Central memory CD8-positive, alpha-beta T cell (primary cell): ENCODE results near the gene PTPN13.

Experiments used
- ATAC-seq: fragments of 150-1000 bp; cut with Tn5 transposase; replicated peaks from 2 replicates; pipeline ENCODE4 v1.10.0; 2022; ENCODE audit warnings: mild to moderate bottlenecking, moderate FRiP score, moderate number of reproducible peaks; ENCODE audit not compliant: poor library complexity, severe bottlenecking; ENCODE audit errors: extremely low read depth
- DNase-seq, 2 donors: peaks; one replicate each; pipeline ENCODE4 v3.0.0; 2021; ENCODE audit warnings: low spot score in 2 of 2
- H3K27ac Mint-ChIP-seq: one replicate; pipeline ENCODE4 v1.8.0; 2022; ENCODE audit warnings: low read depth, mild to moderate bottlenecking, moderate library complexity, mixed read lengths
- H3K27me3 Mint-ChIP-seq: one replicate; pipeline ENCODE4 v1.8.0; 2022; ENCODE audit warnings: mixed read lengths
- H3K36me3 Mint-ChIP-seq: one replicate; pipeline ENCODE4 v1.8.0; 2022; ENCODE audit warnings: mild to moderate bottlenecking, moderate library complexity, mixed read lengths; ENCODE audit not compliant: insufficient read depth
- H3K4me1 Mint-ChIP-seq: one replicate; pipeline ENCODE4 v1.8.0; 2022; ENCODE audit warnings: mixed read lengths
- H3K4me3 Mint-ChIP-seq: one replicate; pipeline ENCODE4 v1.8.0; 2022; ENCODE audit warnings: mild to moderate bottlenecking, moderate library complexity, mixed read lengths
- H3K9me3 Mint-ChIP-seq: one replicate; pipeline ENCODE4 v1.8.0; 2022; ENCODE audit warnings: mixed read lengths

Gene PTPN13

GRCh38 chr4:86822136-86822535 lies 228.0 kb downstream of the PTPN13 start:
- Mint-ChIP-seq H3K9me3 (no peaks in the 10 kb centered on the region), H3K27ac (no peak overlapping the region), H3K4me1 (no peaks in the 10 kb centered on the region), H3K36me3 (no peaks in the 10 kb centered on the region), H3K27me3 (no peaks in the 10 kb centered on the region), H3K4me3 (no peak overlapping the region)
- ATAC-seq (no peak), DNase-seq (no peak)

- peaks cover 1% of the 10 kb centered on the region for H3K36me3 Mint-ChIP-seq
- peaks cover 19% of the 10 kb centered on the region for H3K27me3 Mint-ChIP-seq
- no peak overlapping the region for H3K4me3 Mint-ChIP-seq
- H3K4me1 Mint-ChIP-seq: no peaks in the 10 kb centered on the region
- H3K27ac Mint-ChIP-seq: no peak overlapping the region
- no peaks in the 10 kb centered on the region for H3K9me3 Mint-ChIP-seq
- DNase-seq: no peak
- ATAC-seq: no peak
These were observed 231.4 kb downstream of the PTPN13 start for GRCh38 chr4:86825511-86825910.

- Mint-ChIP-seq H3K9me3 (no peaks in the 10 kb centered on the region), H3K27me3 (peaks cover 38% of the 10 kb centered on the region), H3K4me3 (no peak overlapping the region), H3K27ac (no peak overlapping the region), H3K36me3 (peaks cover 1% of the 10 kb centered on the region), H3K4me1 (no peaks in the 10 kb centered on the region)
- ATAC-seq (no peak), DNase-seq (no peak)
These were observed 237.4 kb downstream of the PTPN13 start for GRCh38 chr4:86831262-86832130.

DNA sequence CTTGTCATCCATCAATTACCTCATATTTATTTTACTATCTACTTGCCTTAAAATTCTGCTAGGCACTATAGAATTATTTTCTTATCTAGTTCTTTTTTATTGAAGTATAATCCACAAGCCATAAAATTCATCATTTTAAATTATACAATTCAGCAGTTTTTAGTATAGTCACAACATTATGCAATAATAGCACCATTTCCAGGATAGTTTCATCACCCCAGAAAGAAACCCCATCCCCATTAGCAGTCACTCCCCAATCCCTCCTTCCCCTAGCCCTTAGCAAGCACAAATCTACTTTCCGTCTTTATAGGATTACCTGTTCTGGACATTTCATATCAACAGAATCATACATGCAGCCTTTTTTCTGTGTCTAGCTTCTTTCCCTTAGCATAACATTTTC lies 239.5 kb downstream of the PTPN13 start:
- ATAC-seq: no peak
- Mint-ChIP-seq H3K4me1 (no peaks in the 10 kb centered on the region), H3K36me3 (no peaks in the 10 kb centered on the region), H3K4me3 (no peak overlapping the region), H3K9me3 (no peaks in the 10 kb centered on the region), H3K27me3 (peaks cover 31% of the 10 kb centered on the region), H3K27ac (no peak overlapping the region)
- DNase-seq: no peak

DNA sequence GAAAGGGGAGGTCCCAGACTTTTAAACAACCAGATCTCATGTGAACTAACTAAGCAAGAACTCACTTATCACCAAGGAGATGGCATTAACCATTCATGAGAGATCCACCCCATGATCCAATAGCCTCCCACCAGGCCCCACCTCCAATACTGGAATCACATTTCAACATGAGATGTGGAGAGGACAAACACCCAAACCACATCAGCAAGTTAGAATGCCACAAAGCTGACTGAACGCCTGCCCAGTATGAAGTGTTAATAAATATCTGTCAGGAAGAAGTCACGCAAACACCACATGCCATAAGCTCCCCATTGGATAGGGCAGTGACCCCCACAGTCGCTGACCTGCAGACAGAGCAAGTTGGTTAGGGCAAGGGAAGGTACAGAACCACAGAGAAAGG lies 240.8 kb downstream of the PTPN13 start:
- ATAC-seq (no peak), DNase-seq (no peak)
- Mint-ChIP-seq H3K27ac (no peak overlapping the region), H3K36me3 (no peaks in the 10 kb centered on the region), H3K27me3 (peaks cover 25% of the 10 kb centered on the region), H3K9me3 (no peaks in the 10 kb centered on the region), H3K4me3 (no peak overlapping the region), H3K4me1 (no peaks in the 10 kb centered on the region)

GRCh38 chr4:86835677-86836076 lies 241.6 kb downstream of the PTPN13 start:
- Mint-ChIP-seq H3K9me3 (no peaks in the 10 kb centered on the region), H3K27ac (no peak overlapping the region), H3K27me3 (peaks cover 25% of the 10 kb centered on the region), H3K36me3 (no peaks in the 10 kb centered on the region), H3K4me1 (no peaks in the 10 kb centered on the region), H3K4me3 (no peak overlapping the region)
- no peak for DNase-seq
- ATAC-seq: no peak

DNA sequence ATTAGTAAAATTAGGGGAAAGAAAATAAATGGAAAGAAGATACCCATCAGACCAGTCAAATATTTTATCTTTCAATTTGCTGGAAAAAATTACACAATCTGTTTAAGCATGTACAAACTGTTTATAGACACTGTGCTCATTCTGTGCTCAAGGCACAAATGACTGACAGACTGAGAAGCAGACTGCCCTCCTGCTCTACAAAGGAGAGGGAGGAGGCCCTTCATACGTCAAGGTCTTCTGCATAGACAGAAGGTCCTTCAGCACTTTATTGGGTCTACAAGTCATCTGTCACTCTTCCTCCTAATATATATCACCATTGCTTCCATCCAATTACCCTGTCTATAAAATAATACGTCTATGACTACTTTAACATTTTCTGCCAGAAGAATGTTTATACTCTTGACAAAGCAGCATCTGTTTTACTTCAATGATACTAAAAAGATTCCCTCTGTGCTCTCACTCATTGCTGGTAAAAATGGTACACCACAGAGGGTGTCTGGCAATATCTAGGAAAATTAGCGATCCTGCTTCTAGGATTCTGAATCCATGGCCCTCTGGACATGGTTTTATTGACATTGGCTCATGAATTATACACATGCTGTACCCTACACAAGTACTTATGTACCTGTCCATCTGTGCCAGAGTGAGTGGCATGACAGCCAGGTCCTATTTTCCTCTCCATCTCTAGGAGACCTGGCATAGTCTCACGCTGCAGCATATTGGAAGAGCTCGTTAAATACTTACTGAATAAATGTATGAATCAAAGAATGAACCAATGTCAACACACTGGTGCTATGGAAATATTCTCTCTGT lies 243.8 kb downstream of the PTPN13 start:
- Mint-ChIP-seq H3K27ac (no peak overlapping the region), H3K27me3 (peaks cover 25% of the 10 kb centered on the region), H3K4me1 (no peaks in the 10 kb centered on the region), H3K36me3 (no peaks in the 10 kb centered on the region), H3K9me3 (no peaks in the 10 kb centered on the region), H3K4me3 (no peak overlapping the region)
- ATAC-seq (no peak), DNase-seq (no peak)

- Mint-ChIP-seq H3K4me3 (no peak overlapping the region), H3K27ac (no peak overlapping the region), H3K9me3 (no peaks in the 10 kb centered on the region), H3K27me3 (peaks cover 6% of the 10 kb centered on the region), H3K36me3 (no peaks in the 10 kb centered on the region), H3K4me1 (no peaks in the 10 kb centered on the region)
- DNase-seq: no peak
- no peak for ATAC-seq
These were observed 246.7 kb downstream of the PTPN13 start for GRCh38 chr4:86840858-86841257.

GRCh38 chr4:86841309-86841708 lies 247.2 kb downstream of the PTPN13 start:
- Mint-ChIP-seq H3K27ac (no peak overlapping the region), H3K27me3 (peaks cover 6% of the 10 kb centered on the region), H3K9me3 (no peaks in the 10 kb centered on the region), H3K4me1 (no peaks in the 10 kb centered on the region), H3K4me3 (no peak overlapping the region), H3K36me3 (no peaks in the 10 kb centered on the region)
- no peak for ATAC-seq
- no peak for DNase-seq

GRCh38 chr4:86845593-86845992 lies 251.5 kb downstream of the PTPN13 start:
- Mint-ChIP-seq H3K36me3 (no peaks in the 10 kb centered on the region), H3K4me1 (no peaks in the 10 kb centered on the region), H3K4me3 (no peak overlapping the region), H3K9me3 (no peaks in the 10 kb centered on the region), H3K27me3 (peaks cover 22% of the 10 kb centered on the region), H3K27ac (no peak overlapping the region)
- DNase-seq: no peak
- no peak for ATAC-seq

GRCh38 chr4:86846921-86847320 lies 252.8 kb downstream of the PTPN13 start:
- no peak for DNase-seq
- no peak for ATAC-seq
- Mint-ChIP-seq H3K4me3 (no peak overlapping the region), H3K36me3 (no peaks in the 10 kb centered on the region), H3K9me3 (no peaks in the 10 kb centered on the region), H3K27ac (no peak overlapping the region), H3K4me1 (no peaks in the 10 kb centered on the region), H3K27me3 (peaks cover 27% of the 10 kb centered on the region)

DNA sequence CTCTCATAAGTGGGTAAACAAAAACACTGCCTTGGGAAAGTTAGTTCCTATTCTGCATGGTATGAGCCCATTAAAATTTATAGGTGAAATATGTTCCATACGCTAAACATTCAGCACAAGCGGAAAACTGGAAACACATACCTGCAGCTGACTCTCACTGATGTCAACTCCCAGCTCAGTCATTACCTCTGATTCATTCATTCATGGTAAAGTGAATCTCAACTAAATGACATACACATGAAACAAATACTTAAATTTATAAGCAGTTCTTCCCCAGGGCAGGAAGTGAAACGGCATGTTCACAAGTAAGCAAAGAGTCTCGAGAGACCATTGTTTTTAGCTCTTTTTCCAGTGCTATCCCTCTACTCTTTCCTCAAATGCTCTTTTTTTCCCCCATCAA lies 253.5 kb downstream of the PTPN13 start:
- Mint-ChIP-seq H3K27me3 (peaks cover 27% of the 10 kb centered on the region), H3K36me3 (no peaks in the 10 kb centered on the region), H3K4me3 (no peak overlapping the region), H3K4me1 (no peaks in the 10 kb centered on the region), H3K27ac (no peak overlapping the region), H3K9me3 (no peaks in the 10 kb centered on the region)
- no peak for ATAC-seq
- DNase-seq: no peak

DNA sequence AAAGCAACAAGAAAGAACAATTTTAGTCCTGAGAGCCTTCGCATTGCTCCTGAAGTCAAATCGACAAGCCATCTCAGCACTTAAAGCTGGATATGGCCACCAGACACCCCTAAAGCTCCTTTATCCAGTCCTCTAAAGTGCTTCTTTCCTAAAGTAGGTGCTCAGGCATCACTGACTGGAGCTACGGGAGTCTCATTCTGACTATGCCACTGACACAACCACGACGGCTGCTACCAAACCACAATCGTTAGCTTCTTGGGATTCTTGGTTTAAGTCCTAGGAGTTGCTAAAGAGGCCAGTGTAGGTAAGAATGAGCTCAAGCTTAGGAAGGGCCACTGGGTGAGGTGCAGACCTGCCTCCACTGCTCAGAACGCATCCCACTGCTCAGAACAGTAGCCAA lies 254.0 kb downstream of the PTPN13 start:
- H3K4me1 Mint-ChIP-seq: no peaks in the 10 kb centered on the region

More for the DNA sequence above, 254.0 kb downstream of the PTPN13 start:
- Mint-ChIP-seq H3K36me3 (no peaks in the 10 kb centered on the region), H3K9me3 (no peaks in the 10 kb centered on the region), H3K27ac (no peak overlapping the region), H3K27me3 (peaks cover 27% of the 10 kb centered on the region), H3K4me3 (no peak overlapping the region)
- no peak for DNase-seq
- no peak for ATAC-seq
